Colonic mucosa (tissue), 4 donors: ENCODE data around the gene MMP10. TPM values are rescaled to one million over a fixed set of nuclear protein-coding genes. Genes with fewer than 3 reads are reported as not detected.

ENCODE experiments used
- DNase-seq: peaks from one replicate; pipeline ENCODE4 v3.0.0-alpha.2; 2020
- H3K27ac ChIP-seq: fragments of 200-600 bp; one replicate; pipeline ENCODE4 v1.8.0; 2021
- H3K27me3 ChIP-seq: fragments of 200-600 bp; one replicate; pipeline ENCODE4 v1.8.0; 2021
- H3K36me3 ChIP-seq: fragments of 200-600 bp; one replicate; pipeline ENCODE4 v1.8.0; 2021
- H3K4me1 ChIP-seq: fragments of 200-600 bp; one replicate; pipeline ENCODE4 v1.8.0; 2021; ENCODE audit warnings: mild to moderate bottlenecking
- H3K4me3 ChIP-seq: fragments of 200-600 bp; one replicate; pipeline ENCODE4 v1.8.0; 2021
- H3K9ac ChIP-seq, 2 donors: one replicate each; pipeline ENCODE4 v1.7.0; 2013; ENCODE audit warnings: control low read depth in 2 of 2, low read depth in 2 of 2, low read length in 2 of 2
- H3K9me3 ChIP-seq: fragments of 200-600 bp; one replicate; pipeline ENCODE4 v1.8.0; 2021
- CTCF ChIP-seq: fragments of 200-600 bp; IDR thresholded peaks from one replicate; pipeline ENCODE4 v1.8.0; 2022; ENCODE audit warnings: antibody characterized with exemption, mild to moderate bottlenecking
- intact Hi-C: fragments of 100-400 bp; cut with DNase I; formaldehyde crosslinking; loops from one replicate; pipeline ENCODE4 v1.14.1; 2022
- total RNA-seq, 2 donors: library from RNA; stranded (reverse); fragmentation: NEBNext Ultra II Directional in 1 of 2; extraction: Animal tissue kit (Norgen Biotek cat#: 25700) in 1 of 2; gene quantifications; one replicate each; pipeline ENCODE4 v1.2.1, GENCODE V29; 2021
- donor health status: healthy.
- donor health status: DM: no; HTN: no; CAD: no.
- donor health status: DM: no; HTN: no; CAD: no.

The MMP10 gene
- total RNA-seq, 2 donors from 2014 or later = 0.40 TPM; not detected in 1

- Histone ChIP-seq H3K27me3 (no peaks in the 10 kb centered on the region), H3K4me3 (no peak overlapping the region), H3K27ac (no peak overlapping the region), H3K9me3 (no peaks in the 10 kb centered on the region), H3K4me1 (peaks cover 4% of the 10 kb centered on the region), H3K36me3 (no peaks in the 10 kb centered on the region), H3K9ac (no peak overlapping the region)
- intact Hi-C loops = no loop called here
- DNase-seq = no peak
- no peak for TF ChIP-seq CTCF
Observed at GRCh38 chr11:102793677-102794290, 13.4 kb upstream of the MMP10 start.

GRCh38 chr11:102792604-102793003 lies 12.2 kb upstream of the MMP10 start:
- no peaks in the 10 kb centered on the region for H3K27me3 ChIP-seq
- no peaks in the 10 kb centered on the region for H3K9me3 ChIP-seq
- no peak overlapping the region for H3K27ac ChIP-seq
- no peak overlapping the region for H3K9ac ChIP-seq
- no peak for DNase-seq
- H3K36me3 ChIP-seq = no peaks in the 10 kb centered on the region
- no peak for TF ChIP-seq CTCF
- peaks cover 4% of the 10 kb centered on the region for H3K4me1 ChIP-seq
- H3K4me3 ChIP-seq = no peak overlapping the region
- intact Hi-C loops = no loop called here

- Histone ChIP-seq H3K9ac (no peak overlapping the region), H3K4me3 (no peak overlapping the region), H3K9me3 (no peaks in the 10 kb centered on the region), H3K4me1 (peaks cover 4% of the 10 kb centered on the region), H3K36me3 (no peaks in the 10 kb centered on the region), H3K27me3 (no peaks in the 10 kb centered on the region), H3K27ac (no peak overlapping the region)
- no peak for TF ChIP-seq CTCF
- no peak for DNase-seq
- intact Hi-C loops = no loop called here
Observed at GRCh38 chr11:102791271-102792036, 11.0 kb upstream of the MMP10 start.

GRCh38 chr11:102788334-102788995 lies 8.0 kb upstream of the MMP10 start:
- intact Hi-C loops = no loop called here
- H3K4me3 ChIP-seq = no peak overlapping the region
- TF ChIP-seq CTCF = no peak
- H3K27me3 ChIP-seq = no peaks in the 10 kb centered on the region
- H3K27ac ChIP-seq = no peak overlapping the region
- H3K9ac ChIP-seq = no peak overlapping the region
- no peaks in the 10 kb centered on the region for H3K4me1 ChIP-seq
- DNase-seq = no peak
- no peaks in the 10 kb centered on the region for H3K9me3 ChIP-seq
- no peaks in the 10 kb centered on the region for H3K36me3 ChIP-seq

GRCh38 chr11:102784380-102784779 lies 4.0 kb upstream of the MMP10 start:
- Histone ChIP-seq H3K4me1 (no peaks in the 10 kb centered on the region), H3K36me3 (no peaks in the 10 kb centered on the region), H3K27me3 (no peaks in the 10 kb centered on the region), H3K27ac (no peak overlapping the region), H3K4me3 (no peak overlapping the region), H3K9me3 (no peaks in the 10 kb centered on the region), H3K9ac (no peak overlapping the region)
- intact Hi-C loops = no loop called here
- no peak for TF ChIP-seq CTCF
- DNase-seq = no peak
